HepG2 (cell line): ENCODE data around the gene LEMD1.

Source experiments
- CBFB ChIP-seq: sonication (generic); formaldehyde crosslinking; IDR thresholded peaks from 2 replicates; pipeline ENCODE4 v1.4.0; 2020; ENCODE audit warnings: missing genetic modification reagents
- EP300 ChIP-seq, 3 experiments: sonication (generic) in 1 of 3; formaldehyde crosslinking in 1 of 3; IDR thresholded peaks; 2 replicates each; pipeline versions ENCODE4 v1.5.1 to v1.6.1; 2011 to 2020; ENCODE audit warnings: low read depth in 2 of 3, low read length in 2 of 3, borderline replicate concordance in 1 of 3, improper control_type of control experiment in 1 of 3, mild to moderate bottlenecking in 1 of 3, missing genetic modification reagents in 1 of 3, moderate library complexity in 1 of 3
- IKZF1 ChIP-seq: fragments of 450-650 bp; IDR thresholded peaks from 2 replicates; pipeline ENCODE4 v1.7.1; 2016
- KLF12 ChIP-seq: sonication (generic); formaldehyde crosslinking; IDR thresholded peaks from 2 replicates; pipeline ENCODE4 v1.4.0; 2020; ENCODE audit warnings: missing genetic modification reagents, borderline replicate concordance
- PBX3 ChIP-seq: sonication (generic); formaldehyde crosslinking; IDR thresholded peaks from 2 replicates; pipeline ENCODE4 v1.8.1; 2023; ENCODE audit warnings: missing genetic modification reagents, inconsistent platforms, borderline replicate concordance
- ZBTB25 ChIP-seq: IDR thresholded peaks from 2 replicates; pipeline ENCODE4 v1.6.1; 2018; ENCODE audit warnings: missing genetic modification reagents
- ZNF350 ChIP-seq: sonication (generic); formaldehyde crosslinking; IDR thresholded peaks from 2 replicates; pipeline ENCODE4 v1.4.0; 2020; ENCODE audit warnings: mild to moderate bottlenecking, low read depth, missing genetic modification reagents, borderline replicate concordance
- ZNF652 ChIP-seq: IDR thresholded peaks from 2 replicates; pipeline ENCODE4 v1.6.1; 2016; ENCODE audit warnings: low read depth, borderline replicate concordance
- ZNF784 ChIP-seq: sonication (generic); formaldehyde crosslinking; IDR thresholded peaks from 2 replicates; pipeline ENCODE4 v1.5.1; 2020; ENCODE audit warnings: missing genetic modification reagents, mild to moderate bottlenecking, borderline replicate concordance
- ZNF839 ChIP-seq: sonication (generic); formaldehyde crosslinking; IDR thresholded peaks from 2 replicates; pipeline ENCODE4 v1.4.0; 2020; ENCODE audit warnings: missing genetic modification reagents, mild to moderate bottlenecking, borderline replicate concordance

DNA sequence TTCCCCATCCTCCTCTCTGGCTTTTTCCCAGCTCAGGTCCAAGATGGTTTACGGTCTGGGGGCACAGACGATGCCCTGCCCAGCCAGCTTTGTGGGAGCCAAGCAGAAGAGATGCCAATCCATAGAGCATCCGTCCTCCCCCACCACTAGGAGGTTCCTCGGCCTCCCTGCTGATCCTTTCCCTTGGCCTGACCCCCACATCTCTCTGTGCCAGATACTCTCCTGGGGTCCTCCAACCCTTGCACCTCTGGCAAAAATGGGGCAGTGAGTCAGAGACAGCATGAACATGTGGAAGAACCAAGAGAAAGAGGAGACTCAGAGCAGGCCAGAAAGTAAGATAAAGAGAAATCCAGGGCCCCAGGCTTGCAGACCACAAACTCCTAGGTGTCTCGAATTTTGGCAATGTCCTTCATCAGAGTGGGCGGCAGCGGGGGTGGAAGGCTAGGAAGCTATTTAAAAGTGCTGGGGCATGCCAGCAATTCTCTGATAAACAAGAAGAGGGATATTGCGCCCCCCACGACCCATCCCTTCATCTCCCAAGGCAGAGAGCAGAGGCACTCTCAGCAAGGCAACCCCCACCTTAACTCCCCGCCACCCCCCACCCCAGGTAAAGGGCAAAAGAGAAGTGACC, 22.6 kb upstream of the LEMD1 start:
- TF ChIP-seq EP300 (IDR thresholded peaks at IDR 0.05; ENCODE audit: low read depth in 2 of 2, low read length in 2 of 2) (no peak), EP300 (CRISPR knock-in tag; IDR thresholded peaks at IDR 0.05; ENCODE audit: borderline replicate concordance) (no peak), ZNF839 (CRISPR knock-in tag) (no peak), ZNF784 (no peak), PBX3 (CRISPR knock-in tag) (no peak), IKZF1 (no peak), ZNF652 (CRISPR knock-in tag) (no peak), ZBTB25 (no peak), KLF12 (no peak), ZNF350 (CRISPR knock-in tag) (no peak), CBFB (no peak)
